ENCODE results near the gene GPR152.

The GPR152 gene

DNA sequence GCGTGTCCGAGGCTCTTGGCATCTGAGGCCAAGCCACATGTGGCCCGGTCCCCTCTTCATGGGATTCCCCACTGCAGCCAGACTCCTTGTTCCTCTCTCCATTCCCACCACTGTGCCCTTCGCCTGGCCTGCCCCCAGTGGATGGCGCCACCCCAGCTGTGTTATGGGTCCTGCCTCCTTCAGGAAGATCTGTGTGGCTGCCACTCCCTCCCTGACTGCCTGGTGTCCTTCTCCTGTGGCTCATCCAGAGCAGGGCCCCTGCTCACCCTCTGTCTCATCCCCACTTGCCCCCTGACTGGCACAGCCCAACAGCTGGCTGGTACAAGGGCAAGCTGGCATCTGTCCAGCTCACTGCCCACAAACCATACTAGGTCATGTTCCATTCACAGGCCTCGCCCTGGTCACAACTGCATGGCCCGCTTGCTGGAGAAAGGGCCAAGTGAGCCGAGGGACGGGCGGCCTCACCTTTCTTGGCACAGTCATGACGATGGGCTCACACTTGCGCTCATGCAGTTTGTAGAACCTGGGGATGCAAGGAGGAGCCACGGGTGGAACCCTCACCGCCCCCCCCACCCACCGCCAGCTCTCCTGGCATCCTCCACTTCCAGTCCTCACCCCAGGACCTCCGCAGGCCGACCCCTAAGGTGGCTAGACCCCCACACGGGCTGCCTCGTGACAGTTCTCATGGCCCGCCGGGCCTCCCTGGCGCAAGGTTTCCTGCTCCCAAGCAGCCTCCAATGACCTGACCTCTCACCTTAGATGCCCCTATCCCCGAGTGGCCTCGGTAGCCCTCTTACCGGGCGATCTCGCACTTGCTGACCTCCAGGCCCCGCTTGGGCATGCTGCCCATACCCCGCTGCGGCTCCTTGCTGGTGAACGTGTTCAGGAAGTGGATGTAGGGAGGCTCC is 13.0 kb downstream of the GPR152 start:
- Histone ChIP-seq H2AFZ (ENCODE audit: low read length) (no peak overlapping the region), H3K4me3 (ENCODE audit: low read depth, low read length, poor library complexity, severe bottlenecking) (peak overlapping the region; percentile 79), H4K20me1 (ENCODE audit: insufficient read depth, low read length) (no peaks in the 10 kb centered on the region), H3F3A (ENCODE audit: insufficient read depth, low read length) (peaks cover 9% of the 10 kb centered on the region; the same call in 1 of the 2 replicates), H3K4me1 (ENCODE audit: insufficient read depth, low read length, severe bottlenecking) (peaks cover 94% of the 10 kb centered on the region), H3K9ac (ENCODE audit: low read length) (peak overlapping the region; percentile 92; the same call in 1 of the 2 replicates), H3K4me2 (ENCODE audit: low read length) (peak overlapping the region; percentile 89), H3K79me2 (ENCODE audit: insufficient read depth, low read length) (no peaks in the 10 kb centered on the region), H3K9me3 (ENCODE audit: low read length) (no peaks in the 10 kb centered on the region), H3K27ac (ENCODE audit: low read depth, low read length, poor library complexity, severe bottlenecking) (peak overlapping the region; percentile 97), H3K36me3 (ENCODE audit: insufficient read depth, low read length) (peaks cover 20% of the 10 kb centered on the region), H3K27me3 (ENCODE audit: insufficient read depth, low read length) (no peaks in the 10 kb centered on the region), H3K9me2 (ENCODE audit: low read depth, low read length) (no peaks in the 10 kb centered on the region)
- TF ChIP-seq EZH2 (IDR thresholded peaks at IDR 0.05; ENCODE audit: borderline replicate concordance, low read length) = no peak
- TF ChIP-seq, protein P1, sequence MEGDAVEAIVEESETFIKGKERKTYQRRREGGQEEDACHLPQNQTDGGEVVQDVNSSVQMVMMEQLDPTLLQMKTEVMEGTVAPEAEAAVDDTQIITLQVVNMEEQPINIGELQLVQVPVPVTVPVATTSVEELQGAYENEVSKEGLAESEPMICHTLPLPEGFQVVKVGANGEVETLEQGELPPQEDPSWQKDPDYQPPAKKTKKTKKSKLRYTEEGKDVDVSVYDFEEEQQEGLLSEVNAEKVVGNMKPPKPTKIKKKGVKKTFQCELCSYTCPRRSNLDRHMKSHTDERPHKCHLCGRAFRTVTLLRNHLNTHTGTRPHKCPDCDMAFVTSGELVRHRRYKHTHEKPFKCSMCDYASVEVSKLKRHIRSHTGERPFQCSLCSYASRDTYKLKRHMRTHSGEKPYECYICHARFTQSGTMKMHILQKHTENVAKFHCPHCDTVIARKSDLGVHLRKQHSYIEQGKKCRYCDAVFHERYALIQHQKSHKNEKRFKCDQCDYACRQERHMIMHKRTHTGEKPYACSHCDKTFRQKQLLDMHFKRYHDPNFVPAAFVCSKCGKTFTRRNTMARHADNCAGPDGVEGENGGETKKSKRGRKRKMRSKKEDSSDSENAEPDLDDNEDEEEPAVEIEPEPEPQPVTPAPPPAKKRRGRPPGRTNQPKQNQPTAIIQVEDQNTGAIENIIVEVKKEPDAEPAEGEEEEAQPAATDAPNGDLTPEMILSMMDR (IDR thresholded peaks at IDR 0.05; ENCODE audit: low read length) = peak; percentile 40; the same call in 1 of the 2 replicates

DNA sequence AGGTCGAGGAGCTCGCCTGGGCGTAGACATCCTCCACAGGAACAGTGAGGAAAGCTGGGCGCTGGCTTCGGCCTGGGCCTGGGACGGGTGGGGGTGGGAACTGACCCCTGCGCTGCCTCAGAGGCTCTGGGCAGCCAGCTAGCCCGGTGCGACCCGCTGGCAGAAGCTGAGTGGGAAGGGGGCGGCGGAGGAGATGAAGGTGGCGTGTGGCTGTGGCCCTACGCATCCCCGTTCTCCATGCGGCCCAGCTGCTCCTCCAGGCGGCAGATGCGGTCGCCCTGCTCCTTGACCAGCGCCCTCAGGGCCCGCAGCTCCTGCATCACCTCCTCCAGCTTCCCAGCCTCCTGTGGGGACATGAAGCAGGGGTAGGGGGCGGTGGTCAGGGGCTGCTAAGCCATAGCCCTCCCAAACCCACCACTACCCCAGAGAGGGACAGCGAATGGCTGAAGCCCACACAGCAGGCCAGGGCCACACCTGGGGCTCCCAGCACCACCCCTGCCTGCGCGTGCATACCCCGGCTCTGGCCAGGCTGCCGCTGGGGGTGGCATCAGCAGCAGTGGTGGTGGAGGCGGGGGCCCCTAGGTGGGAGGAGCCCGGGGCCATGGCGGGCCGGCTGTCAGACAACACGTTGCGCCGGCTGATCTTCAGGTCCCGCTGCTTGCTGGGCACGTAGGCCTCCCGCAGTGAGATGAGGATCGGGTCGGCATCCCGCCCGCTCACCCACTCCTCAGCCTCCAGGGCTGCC is 14.2 kb downstream of the GPR152 start:
- H3K27ac ChIP-seq (ENCODE audit: low read depth, low read length, poor library complexity, severe bottlenecking) = peak overlapping the region; percentile 97
- H4K20me1 ChIP-seq (ENCODE audit: insufficient read depth, low read length) = no peaks in the 10 kb centered on the region
- TF ChIP-seq EZH2 (IDR thresholded peaks at IDR 0.05; ENCODE audit: borderline replicate concordance, low read length) = no peak
- TF ChIP-seq, protein P1 (IDR thresholded peaks at IDR 0.05; ENCODE audit: low read length) = no peak
- no peaks in the 10 kb centered on the region for H3K9me2 ChIP-seq (ENCODE audit: low read depth, low read length)
- H3K36me3 ChIP-seq (ENCODE audit: insufficient read depth, low read length) = peaks cover 32% of the 10 kb centered on the region
- H2AFZ ChIP-seq (ENCODE audit: low read length) = no peak overlapping the region
- H3K4me1 ChIP-seq (ENCODE audit: insufficient read depth, low read length, severe bottlenecking) = peaks cover 96% of the 10 kb centered on the region
- H3K9ac ChIP-seq (ENCODE audit: low read length) = peak overlapping the region; percentile 92
- H3K9me3 ChIP-seq (ENCODE audit: low read length) = no peaks in the 10 kb centered on the region
- H3K4me2 ChIP-seq (ENCODE audit: low read length) = peak overlapping the region; percentile 89
- H3F3A ChIP-seq (ENCODE audit: insufficient read depth, low read length) = peaks cover 9% of the 10 kb centered on the region; the same call in 1 of the 2 replicates
- H3K27me3 ChIP-seq (ENCODE audit: insufficient read depth, low read length) = no peaks in the 10 kb centered on the region
- no peaks in the 10 kb centered on the region for H3K79me2 ChIP-seq (ENCODE audit: insufficient read depth, low read length)
- peak overlapping the region; percentile 79 for H3K4me3 ChIP-seq (ENCODE audit: low read depth, low read length, poor library complexity, severe bottlenecking)

DNA sequence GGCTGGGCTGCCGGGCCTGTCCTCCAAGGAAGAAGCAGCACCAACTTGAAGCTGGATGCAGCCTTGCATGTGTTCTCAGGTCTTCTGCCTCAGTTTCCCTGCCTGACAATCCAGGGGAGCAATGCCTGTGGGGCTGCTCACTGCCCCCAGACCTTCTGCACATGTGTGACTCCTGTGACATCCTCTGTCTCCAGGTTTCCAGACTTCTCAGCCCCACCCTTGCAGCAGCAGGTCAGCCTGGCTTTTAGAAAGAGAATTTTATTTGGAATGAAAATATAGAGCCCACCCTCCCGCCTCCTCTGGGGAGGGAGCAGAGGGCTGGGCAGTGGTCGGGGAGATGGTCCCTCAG is 14.7 kb downstream of the GPR152 start:
- H3K27me3 ChIP-seq (ENCODE audit: insufficient read depth, low read length) = no peaks in the 10 kb centered on the region
- H3F3A ChIP-seq (ENCODE audit: insufficient read depth, low read length) = peaks cover 7% of the 10 kb centered on the region; the same call in 1 of the 2 replicates
- no peaks in the 10 kb centered on the region for H3K9me2 ChIP-seq (ENCODE audit: low read depth, low read length)
- peak overlapping the region; percentile 97 for H3K27ac ChIP-seq (ENCODE audit: low read depth, low read length, poor library complexity, severe bottlenecking)
- no peaks in the 10 kb centered on the region for H3K79me2 ChIP-seq (ENCODE audit: insufficient read depth, low read length)
- H2AFZ ChIP-seq (ENCODE audit: low read length) = no peak overlapping the region
- peak overlapping the region; percentile 79 for H3K4me3 ChIP-seq (ENCODE audit: low read depth, low read length, poor library complexity, severe bottlenecking)
- no peaks in the 10 kb centered on the region for H4K20me1 ChIP-seq (ENCODE audit: insufficient read depth, low read length)
- TF ChIP-seq, protein P1 (IDR thresholded peaks at IDR 0.05; ENCODE audit: low read length) = no peak
- TF ChIP-seq EZH2 (IDR thresholded peaks at IDR 0.05; ENCODE audit: borderline replicate concordance, low read length) = no peak
- H3K9ac ChIP-seq (ENCODE audit: low read length) = peak overlapping the region; percentile 92
- H3K4me2 ChIP-seq (ENCODE audit: low read length) = peak overlapping the region; percentile 89
- no peaks in the 10 kb centered on the region for H3K9me3 ChIP-seq (ENCODE audit: low read length)
- peaks cover 37% of the 10 kb centered on the region for H3K36me3 ChIP-seq (ENCODE audit: insufficient read depth, low read length)
- peaks cover 97% of the 10 kb centered on the region for H3K4me1 ChIP-seq (ENCODE audit: insufficient read depth, low read length, severe bottlenecking)

All from OCI-LY1 (cell line).